ENCODE data around the gene KRT74. TPM values are rescaled to one million over a fixed set of nuclear protein-coding genes. Genes with fewer than 3 reads are reported as not detected.
A peak's percentile ranks its signal among the peaks of the same experiment; 100 is the strongest.

KRT74 gene
- total RNA-seq, 1 experiment from 2014 or later: not detected

- Histone ChIP-seq H3K9me2 (replicated peaks; ENCODE audit: low read length) (no peaks in the 10 kb centered on the region), H3K36me3 (ENCODE audit: low read depth, low read length) (no peaks in the 10 kb centered on the region), H2AFZ (ENCODE audit: low read length) (no peak overlapping the region), H3K9ac (ENCODE audit: low read length) (no peak overlapping the region), H3K27me3 (ENCODE audit: low read length) (no peaks in the 10 kb centered on the region), H4K20me1 (ENCODE audit: low read length) (no peaks in the 10 kb centered on the region), H3K9me3 (ENCODE audit: low read length) (no peaks in the 10 kb centered on the region), H3K4me3 (ENCODE audit: low read length) (no peak overlapping the region), H3K4me2 (ENCODE audit: low read length) (no peak overlapping the region), H3K4me1 (ENCODE audit: insufficient read depth, low read length) (peaks cover 19% of the 10 kb centered on the region), H3F3A (ENCODE audit: low read length, unreplicated experiment) (no peaks in the 10 kb centered on the region), H3K79me2 (ENCODE audit: low read length) (no peaks in the 10 kb centered on the region), H3K27ac (ENCODE audit: low read length) (no peak overlapping the region)
- ATAC-seq (no peak), DNase-seq (no peak)
- no TSS peak for BruUV-seq (replicated peaks)
- intact Hi-C loops (cut with micrococcal nuclease): no loop called here
- ChIA-PET POLR2A (ENCODE audit: unreplicated experiment) (no interaction called here), CTCF (no interaction called here)
- no peak for TF ChIP-seq EZH2 (IDR thresholded peaks at IDR 0.05; ENCODE audit: low read length, unreplicated experiment)
- no peak for TF ChIP-seq CTCF (conservative IDR thresholded peaks at IDR 0.05; ENCODE audit: low read depth, low read length)
- TF ChIP-seq EZH2phosphoT487 (IDR thresholded peaks at IDR 0.05; ENCODE audit: borderline replicate concordance, low read length): no peak
These were observed 36.5 kb downstream of the KRT74 start for GRCh38 chr12:52537101-52537500.

GRCh38 chr12:52535574-52535973 is 38.1 kb downstream of the KRT74 start:
- H4K20me1 ChIP-seq (ENCODE audit: low read length): no peaks in the 10 kb centered on the region
- intact Hi-C loops (cut with micrococcal nuclease): no loop called here
- no peak overlapping the region for H3K4me3 ChIP-seq (ENCODE audit: low read length)
- no peak overlapping the region for H3K4me2 ChIP-seq (ENCODE audit: low read length)
- H3K4me1 ChIP-seq (ENCODE audit: insufficient read depth, low read length): peaks cover 19% of the 10 kb centered on the region
- H3K27me3 ChIP-seq (ENCODE audit: low read length): no peaks in the 10 kb centered on the region
- ChIA-PET CTCF (interaction anchor here (0.6 kb wide), 1 partner anchor 446 kb away, joined by 3 read pairs; no protein-coding TSS in a partner anchor), POLR2A (ENCODE audit: unreplicated experiment) (no interaction called here)
- H3K36me3 ChIP-seq (ENCODE audit: low read depth, low read length): no peaks in the 10 kb centered on the region
- H2AFZ ChIP-seq (ENCODE audit: low read length): no peak overlapping the region
- TF ChIP-seq CTCF (conservative IDR thresholded peaks at IDR 0.05; ENCODE audit: low read depth, low read length) (no peak), EZH2phosphoT487 (IDR thresholded peaks at IDR 0.05; ENCODE audit: borderline replicate concordance, low read length) (no peak), EZH2 (IDR thresholded peaks at IDR 0.05; ENCODE audit: low read length, unreplicated experiment) (no peak)
- BruUV-seq (replicated peaks): no TSS peak
- no peak overlapping the region for H3K27ac ChIP-seq (ENCODE audit: low read length)
- no peaks in the 10 kb centered on the region for H3F3A ChIP-seq (ENCODE audit: low read length, unreplicated experiment)
- ATAC-seq (no peak), DNase-seq (no peak)
- no peak overlapping the region for H3K9ac ChIP-seq (ENCODE audit: low read length)
- H3K79me2 ChIP-seq (ENCODE audit: low read length): no peaks in the 10 kb centered on the region
- H3K9me2 ChIP-seq (replicated peaks; ENCODE audit: low read length): no peaks in the 10 kb centered on the region
- H3K9me3 ChIP-seq (ENCODE audit: low read length): no peaks in the 10 kb centered on the region

GRCh38 chr12:52534482-52534881 is 39.2 kb downstream of the KRT74 start:
- intact Hi-C loops (cut with micrococcal nuclease): no loop called here
- DNase-seq: peak; percentile 20
- Histone ChIP-seq H3K4me3 (ENCODE audit: low read length) (no peak overlapping the region), H3K9ac (ENCODE audit: low read length) (no peak overlapping the region), H4K20me1 (ENCODE audit: low read length) (no peaks in the 10 kb centered on the region), H2AFZ (ENCODE audit: low read length) (no peak overlapping the region), H3F3A (ENCODE audit: low read length, unreplicated experiment) (no peaks in the 10 kb centered on the region), H3K9me2 (replicated peaks; ENCODE audit: low read length) (no peaks in the 10 kb centered on the region), H3K79me2 (ENCODE audit: low read length) (no peaks in the 10 kb centered on the region), H3K27me3 (ENCODE audit: low read length) (no peaks in the 10 kb centered on the region), H3K36me3 (ENCODE audit: low read depth, low read length) (no peaks in the 10 kb centered on the region), H3K9me3 (ENCODE audit: low read length) (no peaks in the 10 kb centered on the region), H3K4me2 (ENCODE audit: low read length) (no peak overlapping the region), H3K4me1 (ENCODE audit: insufficient read depth, low read length) (peaks cover 13% of the 10 kb centered on the region), H3K27ac (ENCODE audit: low read length) (no peak overlapping the region)
- ATAC-seq: no peak
- CTCF ChIA-PET: no interaction called here
- POLR2A ChIA-PET (ENCODE audit: unreplicated experiment): no interaction called here
- BruUV-seq (replicated peaks): no TSS peak
- peak; percentile 46 for TF ChIP-seq CTCF (conservative IDR thresholded peaks at IDR 0.05; ENCODE audit: low read depth, low read length)
- TF ChIP-seq EZH2 (IDR thresholded peaks at IDR 0.05; ENCODE audit: low read length, unreplicated experiment): no peak

All from PC-3 (cell line).